Brain microvascular endothelial cell (primary cell): ENCODE measurements around the gene ENTPD8.

ENCODE experiments used
- DNase-seq: peaks from one replicate; pipeline ENCODE4 v3.0.0-alpha.2; 2020
- H3K27ac ChIP-seq: fragments of 250-450 bp; sonication (Bioruptor Pico); 2 replicates; pipeline ENCODE4 v1.5.1; 2020; ENCODE audit warnings: mild to moderate bottlenecking, moderate library complexity
- H3K27me3 ChIP-seq: fragments of 250-450 bp; sonication (Bioruptor Pico); replicated peaks from 2 replicates; pipeline ENCODE4 v1.5.1; 2020; ENCODE audit warnings: mild to moderate bottlenecking
- H3K36me3 ChIP-seq: fragments of 250-450 bp; sonication (Bioruptor Pico); replicated peaks from 2 replicates; pipeline ENCODE4 v1.5.1; 2020; ENCODE audit warnings: mild to moderate bottlenecking
- H3K4me3 ChIP-seq: 2 replicates; pipeline ENCODE4 v1.5.1; 2011; ENCODE audit warnings: low read depth, mild to moderate bottlenecking, control low read depth, low read length, moderate library complexity
- in situ Hi-C: cut with HindIII; loops from 2 replicates; pipeline ENCODE4 v1.10.0; 2017; ENCODE audit warnings: low sequenced_read_pairs, low pct_ligation_motif_present
- TF ChIP-seq, protein P1 (sequence below): IDR thresholded peaks from 2 replicates; pipeline ENCODE4 v1.5.1; 2011; ENCODE audit warnings: low read depth, mild to moderate bottlenecking, moderate library complexity, low read length, control low read depth, inconsistent platforms; ENCODE audit errors: missing control alignments

ENTPD8 gene

DNA sequence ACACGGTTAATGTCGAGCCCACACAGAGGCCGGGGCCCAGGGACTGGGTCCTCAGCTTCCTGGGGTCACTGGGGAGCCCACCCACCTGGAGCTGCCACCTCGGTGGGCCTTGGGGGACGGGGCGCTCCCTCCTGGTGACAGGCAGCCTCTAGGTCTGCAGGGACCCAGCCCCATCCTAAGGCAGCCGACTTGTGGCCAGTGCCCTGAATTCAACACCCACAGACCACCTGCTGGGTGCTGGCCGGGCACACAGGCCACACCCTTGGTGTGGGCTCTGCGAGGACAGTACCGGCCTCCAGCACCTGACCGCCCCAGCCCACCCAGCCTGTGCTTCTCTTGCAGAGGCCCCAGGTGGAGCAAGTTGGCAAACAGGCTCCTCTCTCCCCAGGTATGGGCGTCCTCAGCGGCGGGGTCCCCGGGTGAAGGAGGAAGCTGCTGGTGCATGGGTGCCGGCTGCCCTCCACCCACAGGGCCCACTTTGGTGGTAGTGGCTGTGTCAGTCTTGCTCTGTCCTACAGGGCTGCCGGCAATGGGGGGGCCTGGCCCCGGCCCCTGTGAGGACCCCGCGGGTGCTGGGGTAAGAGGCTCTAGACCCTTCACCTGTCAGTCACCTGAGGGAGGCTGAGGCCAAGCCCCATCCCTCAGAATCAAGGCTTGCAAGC lies 8.3 kb downstream of the ENTPD8 start:
- in situ Hi-C loops: no loop called here
- Histone ChIP-seq H3K27me3 (no peaks in the 10 kb centered on the region), H3K4me3 (no peak overlapping the region), H3K36me3 (no peaks in the 10 kb centered on the region), H3K27ac (no peak overlapping the region)
- no peak for DNase-seq
- TF ChIP-seq, protein P1, sequence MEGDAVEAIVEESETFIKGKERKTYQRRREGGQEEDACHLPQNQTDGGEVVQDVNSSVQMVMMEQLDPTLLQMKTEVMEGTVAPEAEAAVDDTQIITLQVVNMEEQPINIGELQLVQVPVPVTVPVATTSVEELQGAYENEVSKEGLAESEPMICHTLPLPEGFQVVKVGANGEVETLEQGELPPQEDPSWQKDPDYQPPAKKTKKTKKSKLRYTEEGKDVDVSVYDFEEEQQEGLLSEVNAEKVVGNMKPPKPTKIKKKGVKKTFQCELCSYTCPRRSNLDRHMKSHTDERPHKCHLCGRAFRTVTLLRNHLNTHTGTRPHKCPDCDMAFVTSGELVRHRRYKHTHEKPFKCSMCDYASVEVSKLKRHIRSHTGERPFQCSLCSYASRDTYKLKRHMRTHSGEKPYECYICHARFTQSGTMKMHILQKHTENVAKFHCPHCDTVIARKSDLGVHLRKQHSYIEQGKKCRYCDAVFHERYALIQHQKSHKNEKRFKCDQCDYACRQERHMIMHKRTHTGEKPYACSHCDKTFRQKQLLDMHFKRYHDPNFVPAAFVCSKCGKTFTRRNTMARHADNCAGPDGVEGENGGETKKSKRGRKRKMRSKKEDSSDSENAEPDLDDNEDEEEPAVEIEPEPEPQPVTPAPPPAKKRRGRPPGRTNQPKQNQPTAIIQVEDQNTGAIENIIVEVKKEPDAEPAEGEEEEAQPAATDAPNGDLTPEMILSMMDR: no peak

DNA sequence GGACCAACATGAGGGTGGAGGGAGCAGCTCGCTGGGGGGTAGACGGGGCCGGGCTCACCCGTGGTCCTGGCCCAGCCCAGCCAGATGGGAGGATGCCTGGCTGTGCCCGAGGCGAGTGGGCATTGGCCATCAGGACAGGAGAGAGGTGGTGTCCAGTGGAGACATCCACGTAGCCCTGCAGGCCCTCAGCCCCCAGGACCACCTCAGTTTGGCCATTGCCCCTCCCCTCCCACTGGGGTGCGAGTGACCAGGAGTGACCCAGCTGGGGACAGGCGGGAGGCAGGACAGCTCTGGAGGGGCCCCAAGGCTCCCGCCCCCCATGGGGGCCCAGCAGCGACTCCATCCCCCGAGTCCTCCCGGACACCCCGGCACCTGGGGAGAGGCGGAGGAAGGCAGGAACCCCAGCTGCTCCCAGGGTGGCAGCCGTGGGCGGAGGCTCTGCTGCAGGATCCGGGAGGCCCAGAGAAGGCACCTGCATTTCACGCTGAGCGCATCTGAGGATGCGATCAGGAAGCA lies 9.7 kb downstream of the ENTPD8 start:
- TF ChIP-seq, protein P1: no peak
- no peak for DNase-seq
- Histone ChIP-seq H3K27me3 (no peaks in the 10 kb centered on the region), H3K4me3 (no peak overlapping the region), H3K27ac (no peak overlapping the region), H3K36me3 (no peaks in the 10 kb centered on the region)
- in situ Hi-C loops: no loop called here

DNA sequence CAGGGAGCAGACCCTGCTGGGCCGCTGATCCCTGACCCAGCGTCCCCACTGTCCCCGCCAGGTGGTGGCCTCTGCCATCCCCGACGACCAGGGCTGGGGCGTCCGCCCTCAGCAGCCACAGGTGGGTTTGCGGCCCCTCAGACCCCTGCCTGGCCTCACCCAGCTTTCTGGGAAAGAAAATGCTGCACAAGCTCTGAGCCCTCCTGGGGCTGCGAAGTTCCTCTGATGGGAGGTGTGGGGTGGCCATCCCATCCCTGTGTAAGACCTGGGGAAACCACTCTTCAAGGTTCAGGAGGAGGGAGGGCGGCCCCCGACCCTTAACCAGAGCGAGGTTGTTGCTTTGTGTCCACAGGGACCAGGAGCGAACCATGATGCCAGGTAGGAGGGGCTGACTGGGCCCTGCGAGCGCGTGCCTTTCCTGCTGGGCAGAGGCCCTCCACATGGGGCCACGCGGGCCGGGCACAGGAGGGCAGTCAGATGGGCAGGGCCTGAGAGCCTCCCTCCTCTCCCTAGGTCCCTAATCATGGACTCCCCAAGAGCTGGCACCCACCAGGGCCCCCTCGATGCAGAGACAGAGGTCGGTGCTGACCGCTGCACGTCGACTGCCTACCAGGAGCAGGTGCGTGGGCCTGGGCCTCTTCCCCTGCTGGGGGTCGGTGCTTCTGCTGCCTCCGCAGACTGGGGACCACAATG lies 10.3 kb downstream of the ENTPD8 start:
- H3K27me3 ChIP-seq: no peaks in the 10 kb centered on the region
- H3K27ac ChIP-seq: no peak overlapping the region
- in situ Hi-C loops: no loop called here
- no peak overlapping the region for H3K4me3 ChIP-seq
- no peaks in the 10 kb centered on the region for H3K36me3 ChIP-seq
- TF ChIP-seq, protein P1: no peak
- DNase-seq: no peak

DNA sequence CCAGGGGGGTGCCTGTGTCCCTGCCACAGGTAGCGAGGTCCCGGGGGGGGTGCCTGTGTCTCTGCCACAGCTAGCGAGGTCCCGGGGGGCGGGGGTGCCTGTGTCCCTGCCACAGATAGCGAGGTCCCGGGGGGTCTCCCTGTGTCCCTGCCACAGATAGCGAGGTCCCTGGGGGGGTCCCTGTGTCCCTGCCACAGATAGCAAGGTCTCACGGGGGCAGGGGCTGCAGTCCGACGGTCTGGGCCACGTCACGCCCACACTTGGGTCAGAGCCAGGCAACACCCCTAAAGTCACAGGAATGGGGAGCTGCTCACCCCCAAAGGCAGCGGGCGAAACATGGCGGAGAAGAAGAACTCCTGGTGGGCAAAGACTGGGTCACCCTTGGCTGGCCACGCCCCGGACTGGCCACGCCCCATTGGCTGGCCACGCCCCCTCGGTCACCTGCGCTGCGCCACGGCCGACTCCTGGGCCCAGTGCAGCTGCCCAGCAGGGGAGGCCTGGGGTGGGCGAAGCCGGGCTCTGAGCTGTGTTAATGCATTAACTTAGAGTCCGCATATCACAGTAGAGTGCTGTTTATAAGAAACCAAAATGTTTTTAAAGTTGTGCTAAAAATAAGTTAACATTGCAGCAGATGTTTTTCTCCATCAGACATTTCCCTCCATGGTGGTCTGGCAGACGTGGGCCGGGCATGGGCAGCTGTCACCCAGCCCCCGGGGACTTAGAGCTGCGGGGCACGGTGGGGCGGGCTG lies 11.0 kb downstream of the ENTPD8 start:
- TF ChIP-seq, protein P1: no peak
- Histone ChIP-seq H3K27ac (no peak overlapping the region), H3K36me3 (no peaks in the 10 kb centered on the region), H3K4me3 (no peak overlapping the region), H3K27me3 (no peaks in the 10 kb centered on the region)
- in situ Hi-C loops: no loop called here
- DNase-seq: no peak

DNA sequence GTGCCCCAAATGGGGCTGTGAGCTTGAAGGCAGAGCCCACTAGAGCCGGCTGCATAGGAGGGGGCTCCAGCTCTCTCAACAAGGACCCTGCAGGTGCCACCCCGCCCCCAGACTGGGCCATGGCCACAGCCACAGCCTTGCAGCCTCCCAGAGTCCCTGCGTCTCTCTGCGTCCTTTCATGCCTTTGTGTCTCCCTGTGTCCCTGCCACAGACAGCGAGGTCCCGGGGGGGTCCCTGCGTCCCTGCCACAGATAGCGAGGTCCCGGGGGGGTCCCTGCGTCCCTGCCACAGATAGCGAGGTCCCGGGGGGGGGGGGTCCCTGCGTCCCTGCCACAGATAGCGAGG lies 11.6 kb downstream of the ENTPD8 start:
- in situ Hi-C loops: no loop called here
- TF ChIP-seq, protein P1: no peak
- Histone ChIP-seq H3K36me3 (no peaks in the 10 kb centered on the region), H3K27ac (no peak overlapping the region), H3K4me3 (no peak overlapping the region), H3K27me3 (no peaks in the 10 kb centered on the region)
- DNase-seq: no peak
